NOMO-1 (cell line): ENCODE results near the gene TRIM22.
"Not testable (repeated sequence)": the region's sequence is repeated elsewhere in the genome, so short reads cannot be mapped to it uniquely, and the experiment has no call there.

Experiments
- DNase-seq, 2 experiments: peaks; one replicate each; lab custom pipeline; 2025; ENCODE audit not compliant: unreplicated experiment in 2 of 2; lab: John Stamatoyannopoulos, UW

The TRIM22 gene

GRCh38 chr11:5690736-5691135, 1.1 kb downstream of the TRIM22 start:
- DNase-seq, result peak in 1 of 2 experiments; percentile 0

GRCh38 chr11:5691238-5691963, 1.8 kb downstream of the TRIM22 start:
- not testable (repeated sequence) for DNase-seq

- peak; percentile 21 to 61 for DNase-seq
Measured at GRCh38 chr11:5691964-5692361, 2.4 kb downstream of the TRIM22 start.

GRCh38 chr11:5694642-5695041, 5.1 kb downstream of the TRIM22 start:
- no peak for DNase-seq

- no peak for DNase-seq
Measured at GRCh38 chr11:5695580-5695979, 6.0 kb downstream of the TRIM22 start.

GRCh38 chr11:5696210-5696609, 6.6 kb downstream of the TRIM22 start:
- DNase-seq, result no peak

GRCh38 chr11:5698281-5698680, 8.7 kb downstream of the TRIM22 start:
- no peak for DNase-seq

- DNase-seq, result peak in 1 of 2 experiments; percentile 43
Measured at GRCh38 chr11:5700421-5701054, 10.9 kb downstream of the TRIM22 start.

GRCh38 chr11:5701055-5701577, 11.5 kb downstream of the TRIM22 start:
- DNase-seq, result peak in 1 of 2 experiments; percentile 13

- no peak for DNase-seq
Measured at GRCh38 chr11:5703741-5704536, 14.3 kb downstream of the TRIM22 start.

GRCh38 chr11:5705688-5706087, 16.1 kb downstream of the TRIM22 start:
- no peak for DNase-seq

GRCh38 chr11:5712507-5712906, 22.9 kb downstream of the TRIM22 start:
- DNase-seq, result peak in 1 of 2 experiments; percentile 2

GRCh38 chr11:5713695-5714094, 24.1 kb downstream of the TRIM22 start:
- no peak for DNase-seq

- DNase-seq, result not testable (repeated sequence)
Measured at GRCh38 chr11:5716518-5716917, 26.9 kb downstream of the TRIM22 start.

GRCh38 chr11:5719703-5720495, 30.3 kb downstream of the TRIM22 start:
- no peak for DNase-seq

- no peak for DNase-seq
Measured at GRCh38 chr11:5722622-5723021, 33.0 kb downstream of the TRIM22 start.

GRCh38 chr11:5726351-5726750, 36.8 kb downstream of the TRIM22 start:
- DNase-seq, result no peak

GRCh38 chr11:5727691-5728090, 38.1 kb downstream of the TRIM22 start:
- no peak for DNase-seq

- no peak for DNase-seq
Measured at GRCh38 chr11:5736396-5736795, 46.8 kb downstream of the TRIM22 start, which contains the start of gene OR56B1. Gene OR56B1, plus strand, starts transcription at chr11:5736448. Its CDS starts 69 bp downstream, at chr11:5736517.

- DNase-seq, result no peak
Measured at GRCh38 chr11:5737091-5737490, 47.5 kb downstream of the TRIM22 start.
